Memory B cell (primary cell): Measurements from ENCODE around the gene PRX.
A peak's percentile ranks its signal among the peaks of the same experiment; 100 is the strongest.

Experiments used
- ATAC-seq: fragments of 150-1000 bp; cut with Tn5 transposase; 2 replicates; pipeline ENCODE4 v1.10.0; 2021; ENCODE audit warnings: low read depth, mild to moderate bottlenecking, moderate library complexity
- DNase-seq, 2 donors: peaks; one replicate each; pipeline ENCODE4 v3.0.0; 2022; ENCODE audit warnings: low spot score in 2 of 2
- H3K27ac Mint-ChIP-seq: one replicate; pipeline ENCODE4 v1.8.0; 2022; ENCODE audit warnings: mild to moderate bottlenecking, moderate library complexity, mixed read lengths
- H3K27me3 Mint-ChIP-seq: one replicate; pipeline ENCODE4 v1.8.0; 2022; ENCODE audit warnings: mixed read lengths
- H3K36me3 Mint-ChIP-seq: one replicate; pipeline ENCODE4 v1.8.0; 2022; ENCODE audit warnings: mild to moderate bottlenecking, mixed read lengths
- H3K4me1 Mint-ChIP-seq: one replicate; pipeline ENCODE4 v1.8.0; 2022; ENCODE audit warnings: mixed read lengths
- H3K4me3 Mint-ChIP-seq: one replicate; pipeline ENCODE4 v1.8.0; 2022; ENCODE audit warnings: mild to moderate bottlenecking, moderate library complexity, mixed read lengths
- H3K9me3 Mint-ChIP-seq: one replicate; pipeline ENCODE4 v1.8.0; 2022; ENCODE audit warnings: mixed read lengths

The PRX gene

DNA sequence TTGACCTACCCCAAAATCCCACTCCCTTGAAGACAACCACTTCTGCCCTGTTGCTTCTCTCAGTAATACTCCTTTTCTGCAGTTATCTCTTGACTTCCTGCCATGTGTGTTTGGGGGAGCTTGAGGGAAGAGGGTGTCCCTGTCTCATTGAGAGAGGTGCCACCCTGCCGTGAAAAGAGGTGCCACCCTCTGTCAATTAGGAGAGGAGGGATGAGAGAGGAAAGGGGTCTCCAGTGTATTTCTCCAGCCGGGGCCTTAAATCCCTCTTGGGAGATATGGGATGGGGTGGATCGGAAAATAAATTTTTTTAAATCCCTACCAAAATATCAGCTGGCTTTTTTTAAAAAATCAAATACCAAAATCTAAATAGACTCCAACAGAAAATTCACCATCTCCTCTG is 48.2 kb downstream of the PRX start:
- peaks cover 13% of the 10 kb centered on the region for H3K36me3 Mint-ChIP-seq
- H3K4me1 Mint-ChIP-seq = peaks cover 12% of the 10 kb centered on the region
- no peaks in the 10 kb centered on the region for H3K27me3 Mint-ChIP-seq
- H3K4me3 Mint-ChIP-seq = no peak overlapping the region
- ATAC-seq = no peak
- no peaks in the 10 kb centered on the region for H3K9me3 Mint-ChIP-seq
- no peak overlapping the region for H3K27ac Mint-ChIP-seq
- no peak for DNase-seq

DNA sequence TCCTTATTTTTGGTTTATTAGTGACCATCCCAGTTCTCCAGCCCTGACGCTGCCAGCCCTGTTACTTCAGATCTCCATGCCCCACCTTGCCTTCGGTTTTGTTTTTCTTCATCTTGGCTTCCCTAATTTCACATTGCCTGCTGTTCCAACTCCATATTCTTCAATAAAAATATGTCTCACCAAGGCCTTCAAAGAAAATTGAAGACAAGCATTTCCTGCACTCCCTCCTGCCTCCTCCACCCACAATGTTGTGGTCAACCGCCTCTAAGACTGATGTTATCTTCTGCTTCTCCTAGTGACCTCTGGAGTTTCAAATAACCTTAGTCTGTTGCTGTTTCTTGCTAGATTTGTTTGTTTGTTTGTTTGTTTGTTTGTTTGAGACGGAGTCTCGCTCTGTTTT is 50.1 kb downstream of the PRX start:
- DNase-seq (no peak), ATAC-seq (no peak)
- H3K4me1 Mint-ChIP-seq = peaks cover 14% of the 10 kb centered on the region
- no peaks in the 10 kb centered on the region for H3K9me3 Mint-ChIP-seq
- H3K27me3 Mint-ChIP-seq = no peaks in the 10 kb centered on the region
- no peak overlapping the region for H3K4me3 Mint-ChIP-seq
- H3K36me3 Mint-ChIP-seq = peaks cover 15% of the 10 kb centered on the region
- no peak overlapping the region for H3K27ac Mint-ChIP-seq

DNA sequence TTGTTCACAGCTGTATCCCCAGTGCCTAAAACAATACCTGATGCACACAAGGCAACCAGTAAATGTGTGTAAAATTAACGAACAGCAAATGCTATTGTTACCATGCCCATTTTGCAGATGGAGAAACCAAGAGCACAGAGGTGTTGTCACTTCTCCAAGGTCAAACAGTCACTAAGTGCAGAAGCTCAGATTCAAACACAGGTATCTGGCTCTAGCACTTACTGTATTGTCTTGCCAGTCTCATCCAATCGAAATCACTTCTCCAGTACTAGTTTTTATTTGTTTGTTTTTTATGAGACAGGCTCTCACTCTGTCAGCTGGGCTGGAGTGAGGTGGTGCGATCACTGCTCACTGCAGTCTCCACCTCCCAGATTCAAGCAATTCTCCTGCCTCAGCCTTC is 51.0 kb downstream of the PRX start:
- peaks cover 16% of the 10 kb centered on the region for H3K36me3 Mint-ChIP-seq
- H3K27ac Mint-ChIP-seq = no peak overlapping the region
- H3K4me3 Mint-ChIP-seq = no peak overlapping the region
- peaks cover 18% of the 10 kb centered on the region for H3K4me1 Mint-ChIP-seq
- no peaks in the 10 kb centered on the region for H3K9me3 Mint-ChIP-seq
- no peak for DNase-seq
- ATAC-seq = no peak
- H3K27me3 Mint-ChIP-seq = no peaks in the 10 kb centered on the region

DNA sequence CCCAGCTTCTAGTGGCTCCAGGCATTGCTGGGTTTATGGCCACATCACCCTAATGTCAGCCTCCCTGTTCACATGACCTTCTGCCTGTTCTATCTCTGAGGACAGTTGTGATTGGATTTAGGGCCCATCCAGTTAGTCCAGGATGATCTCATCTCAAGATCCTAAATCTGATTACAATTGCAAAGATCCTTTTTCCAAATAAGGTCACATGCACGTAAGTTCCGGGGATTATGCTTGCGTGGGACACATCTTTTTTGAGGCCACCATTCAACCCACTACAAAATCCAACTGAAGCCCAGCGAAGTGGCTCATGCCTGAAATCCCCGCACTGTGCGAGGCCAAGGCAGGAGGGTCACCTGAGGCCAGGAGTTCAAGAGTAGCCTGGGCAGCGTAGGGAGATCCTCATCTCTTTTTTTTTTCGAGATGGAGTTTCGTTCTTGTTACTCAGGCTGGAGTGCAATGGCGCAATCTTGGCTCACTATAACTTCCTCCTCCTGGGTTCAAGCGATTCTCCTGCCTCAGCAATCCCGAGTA is 52.4 kb downstream of the PRX start:
- no peak overlapping the region for H3K4me3 Mint-ChIP-seq
- H3K9me3 Mint-ChIP-seq = no peaks in the 10 kb centered on the region
- no peak overlapping the region for H3K27ac Mint-ChIP-seq
- DNase-seq (no peak), ATAC-seq (no peak)
- no peaks in the 10 kb centered on the region for H3K27me3 Mint-ChIP-seq
- H3K36me3 Mint-ChIP-seq = peaks cover 18% of the 10 kb centered on the region
- peaks cover 26% of the 10 kb centered on the region for H3K4me1 Mint-ChIP-seq

DNA sequence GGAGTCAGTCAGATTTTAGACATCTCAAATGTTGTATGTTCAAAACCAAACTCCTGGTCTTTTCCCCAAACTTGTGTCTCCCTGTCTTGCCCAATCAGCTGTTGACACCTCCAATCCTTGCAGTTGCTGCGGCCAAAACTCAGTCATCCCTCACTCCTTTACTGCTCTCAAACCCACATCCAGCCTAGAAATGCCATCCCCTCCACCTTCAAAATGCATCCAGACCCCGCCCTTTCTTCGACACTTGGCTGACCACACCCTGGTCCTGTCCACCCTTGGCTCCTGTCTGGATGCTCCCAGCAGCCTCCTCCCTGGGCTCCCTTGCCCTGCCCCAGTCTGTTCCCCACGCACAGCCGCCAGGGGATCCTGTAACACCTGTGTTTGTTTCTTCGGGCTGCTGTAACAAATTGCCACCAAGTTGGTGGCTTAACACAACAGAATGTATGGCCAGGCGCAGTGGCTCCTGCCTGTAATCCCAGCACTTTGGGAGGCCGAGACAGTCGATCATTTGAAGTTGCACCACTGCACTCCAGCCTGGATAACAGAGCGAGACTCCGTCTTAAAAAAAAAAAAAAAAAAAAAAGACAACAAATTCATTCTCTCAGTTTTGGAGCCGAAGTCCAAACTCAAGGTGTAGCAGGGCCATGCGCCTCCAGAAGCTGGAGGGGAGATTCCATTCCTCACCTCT is 53.0 kb downstream of the PRX start:
- Mint-ChIP-seq H3K27ac (no peak overlapping the region), H3K9me3 (no peaks in the 10 kb centered on the region), H3K4me3 (no peak overlapping the region), H3K4me1 (peaks cover 28% of the 10 kb centered on the region), H3K27me3 (no peaks in the 10 kb centered on the region), H3K36me3 (peaks cover 18% of the 10 kb centered on the region)
- no peak for ATAC-seq
- DNase-seq = no peak

DNA sequence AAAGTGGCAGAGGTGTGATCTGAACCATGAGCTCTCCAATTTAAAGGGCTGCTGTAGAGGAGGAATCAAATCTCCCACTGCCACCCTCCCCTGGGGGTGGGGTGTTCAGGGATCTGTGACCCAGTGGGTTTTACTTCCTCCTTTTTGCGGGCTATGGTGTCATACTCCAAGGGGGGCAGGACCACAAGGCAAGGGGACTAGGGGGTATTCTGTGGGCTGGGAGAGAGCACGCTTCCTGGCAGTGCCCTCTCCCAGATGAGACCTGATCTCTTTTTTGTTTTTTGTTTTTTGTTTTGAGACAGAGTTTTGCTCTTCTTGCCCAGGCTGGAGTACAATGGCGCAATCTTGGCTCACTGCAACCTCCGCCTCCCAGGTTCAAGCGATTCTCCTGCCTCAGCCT is 54.4 kb downstream of the PRX start:
- Mint-ChIP-seq H3K4me1 (peaks cover 26% of the 10 kb centered on the region), H3K27ac (no peak overlapping the region), H3K4me3 (peak overlapping the region; percentile 24), H3K27me3 (no peaks in the 10 kb centered on the region), H3K36me3 (peaks cover 20% of the 10 kb centered on the region), H3K9me3 (no peaks in the 10 kb centered on the region)
- DNase-seq (peak; percentile 25 to 53), ATAC-seq (peak; percentile 99)

DNA sequence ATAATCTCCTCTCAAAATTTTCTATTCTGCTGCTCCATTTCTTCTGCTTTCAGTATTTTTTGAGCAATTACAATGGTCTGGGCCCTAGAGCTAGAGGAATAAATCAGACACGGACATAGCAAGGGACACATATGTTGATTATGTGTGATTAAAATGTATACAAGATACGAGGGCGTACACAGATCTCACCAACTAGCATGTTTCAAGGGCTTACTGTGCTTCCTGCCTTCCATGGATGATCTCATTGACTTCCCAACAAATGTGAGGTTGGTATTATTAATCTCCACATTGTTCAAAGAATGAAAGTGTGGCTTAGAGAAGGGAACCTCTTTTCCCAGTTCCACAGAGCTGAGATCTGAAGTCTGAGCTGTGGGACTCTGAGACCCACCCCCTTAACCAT is 55.5 kb downstream of the PRX start:
- no peaks in the 10 kb centered on the region for H3K27me3 Mint-ChIP-seq
- H3K27ac Mint-ChIP-seq = no peak overlapping the region
- no peak for ATAC-seq
- peaks cover 22% of the 10 kb centered on the region for H3K4me1 Mint-ChIP-seq
- DNase-seq = no peak
- H3K36me3 Mint-ChIP-seq = peaks cover 17% of the 10 kb centered on the region
- no peaks in the 10 kb centered on the region for H3K9me3 Mint-ChIP-seq
- H3K4me3 Mint-ChIP-seq = no peak overlapping the region

DNA sequence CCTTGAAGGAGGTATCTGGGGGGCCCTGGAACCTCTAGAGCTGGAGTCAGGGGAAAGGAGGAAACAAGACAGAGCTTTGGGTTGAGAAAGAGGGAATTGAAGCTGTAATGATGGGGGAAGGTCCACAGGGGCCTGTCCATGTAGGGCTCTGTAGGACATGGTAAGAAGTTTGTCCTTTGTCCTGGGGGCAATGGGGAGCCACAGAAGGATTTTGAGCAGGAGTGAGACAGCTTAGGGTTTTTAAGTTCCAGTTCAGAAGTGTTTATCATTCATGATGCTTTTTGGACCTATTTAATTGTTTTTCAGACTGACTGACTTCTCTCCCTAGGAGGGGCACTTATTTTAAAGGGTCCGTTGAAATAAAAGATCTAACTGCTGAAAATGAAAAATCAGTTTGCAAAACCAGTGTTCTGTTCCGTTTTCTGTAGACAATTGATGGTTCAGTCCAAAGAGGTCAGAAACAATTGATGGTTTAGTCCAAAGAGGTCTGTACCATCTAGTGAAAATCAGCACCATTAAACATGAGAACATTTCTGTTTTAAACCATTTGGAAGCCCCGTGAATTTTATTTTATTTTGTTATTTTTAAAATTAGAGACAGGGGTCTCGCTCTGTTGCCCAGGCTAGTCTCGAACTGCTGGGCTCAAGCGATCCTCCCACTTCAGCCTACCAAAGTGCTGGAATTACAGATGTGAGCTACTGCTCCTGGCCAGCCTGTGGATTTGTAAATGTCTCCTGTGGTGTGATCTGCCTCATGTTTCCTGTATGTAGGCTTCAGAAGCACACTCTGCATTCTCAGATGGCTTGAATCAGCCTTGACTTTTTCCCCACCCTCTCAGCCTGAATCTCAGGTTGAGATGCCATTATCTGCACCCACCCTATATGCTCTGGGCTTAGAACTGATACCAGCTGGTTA is 56.2 kb downstream of the PRX start:
- ATAC-seq (no peak), DNase-seq (no peak)
- Mint-ChIP-seq H3K36me3 (peaks cover 12% of the 10 kb centered on the region), H3K4me1 (peaks cover 22% of the 10 kb centered on the region), H3K4me3 (no peak overlapping the region), H3K27ac (no peak overlapping the region), H3K27me3 (no peaks in the 10 kb centered on the region), H3K9me3 (no peaks in the 10 kb centered on the region)

DNA sequence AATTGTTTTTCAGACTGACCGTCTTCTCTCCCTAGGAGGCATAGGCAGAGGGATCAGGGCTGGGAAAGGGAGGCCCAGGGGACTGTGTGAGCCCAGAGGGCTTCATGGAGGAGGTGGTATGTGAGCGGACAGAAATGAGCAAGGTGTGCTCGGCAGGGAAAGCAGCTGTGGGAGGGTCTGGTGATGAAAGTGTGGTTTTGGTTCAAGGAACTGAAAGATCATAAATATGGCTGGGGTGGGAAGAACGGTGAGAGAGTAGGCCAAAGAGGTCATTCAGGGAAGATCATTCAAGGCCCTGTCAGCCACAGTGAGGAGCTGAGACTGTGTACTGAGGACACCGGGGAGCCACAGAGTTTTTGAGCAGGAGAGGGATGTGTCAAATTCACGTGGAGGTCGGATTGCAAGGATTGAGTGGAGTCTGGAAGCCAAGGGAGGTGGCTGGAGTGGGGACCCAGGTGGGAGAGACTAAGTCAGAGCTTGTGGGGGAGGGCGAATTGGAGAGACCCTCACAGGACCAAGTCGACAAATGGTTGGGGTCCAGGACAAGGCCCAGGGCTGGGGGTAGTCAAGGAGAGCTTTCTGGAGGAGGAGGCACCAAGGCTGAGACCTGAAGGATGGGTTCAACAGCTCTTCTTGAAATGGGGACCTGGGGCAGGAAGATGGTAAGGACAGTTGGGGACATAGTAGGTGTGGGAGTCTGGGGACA is 57.0 kb downstream of the PRX start:
- Mint-ChIP-seq H3K27ac (peak overlapping the region; percentile 26), H3K36me3 (peaks cover 15% of the 10 kb centered on the region), H3K9me3 (no peaks in the 10 kb centered on the region), H3K4me3 (no peak overlapping the region), H3K27me3 (no peaks in the 10 kb centered on the region), H3K4me1 (peaks cover 20% of the 10 kb centered on the region)
- ATAC-seq (no peak), DNase-seq (no peak)

DNA sequence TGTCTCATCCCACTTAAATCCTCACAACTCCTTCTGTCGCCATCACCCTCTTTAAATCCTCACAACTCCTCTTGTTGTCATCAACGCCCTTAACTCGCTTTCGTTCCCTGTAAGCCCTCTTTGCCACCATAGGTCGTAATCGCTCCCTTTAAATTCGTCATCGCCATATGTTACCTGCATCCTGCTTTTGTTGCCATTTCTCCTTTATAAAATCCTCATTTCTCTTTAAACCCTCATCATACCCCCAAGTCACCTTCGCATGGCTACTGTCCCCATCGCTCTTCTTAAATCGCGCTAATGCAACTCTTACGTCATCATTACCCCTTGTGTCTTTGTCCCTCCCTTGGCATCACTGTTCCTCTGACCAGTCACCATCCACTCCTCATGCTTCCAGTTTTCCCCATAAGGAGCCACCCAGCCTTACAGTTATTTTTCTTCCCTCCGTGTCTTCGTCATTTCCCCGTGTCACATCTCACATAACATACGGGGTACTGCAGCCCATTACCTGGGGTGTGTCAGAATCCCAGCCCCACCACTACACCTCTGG is 64.1 kb downstream of the PRX start:
- peak overlapping the region; percentile 73 for H3K27ac Mint-ChIP-seq
- peaks cover 14% of the 10 kb centered on the region for H3K4me1 Mint-ChIP-seq
- no peak for ATAC-seq
- no peak for DNase-seq
- H3K4me3 Mint-ChIP-seq = peak overlapping the region; percentile 85
- peaks cover 4% of the 10 kb centered on the region for H3K36me3 Mint-ChIP-seq
- H3K9me3 Mint-ChIP-seq = no peaks in the 10 kb centered on the region
- H3K27me3 Mint-ChIP-seq = no peaks in the 10 kb centered on the region

DNA sequence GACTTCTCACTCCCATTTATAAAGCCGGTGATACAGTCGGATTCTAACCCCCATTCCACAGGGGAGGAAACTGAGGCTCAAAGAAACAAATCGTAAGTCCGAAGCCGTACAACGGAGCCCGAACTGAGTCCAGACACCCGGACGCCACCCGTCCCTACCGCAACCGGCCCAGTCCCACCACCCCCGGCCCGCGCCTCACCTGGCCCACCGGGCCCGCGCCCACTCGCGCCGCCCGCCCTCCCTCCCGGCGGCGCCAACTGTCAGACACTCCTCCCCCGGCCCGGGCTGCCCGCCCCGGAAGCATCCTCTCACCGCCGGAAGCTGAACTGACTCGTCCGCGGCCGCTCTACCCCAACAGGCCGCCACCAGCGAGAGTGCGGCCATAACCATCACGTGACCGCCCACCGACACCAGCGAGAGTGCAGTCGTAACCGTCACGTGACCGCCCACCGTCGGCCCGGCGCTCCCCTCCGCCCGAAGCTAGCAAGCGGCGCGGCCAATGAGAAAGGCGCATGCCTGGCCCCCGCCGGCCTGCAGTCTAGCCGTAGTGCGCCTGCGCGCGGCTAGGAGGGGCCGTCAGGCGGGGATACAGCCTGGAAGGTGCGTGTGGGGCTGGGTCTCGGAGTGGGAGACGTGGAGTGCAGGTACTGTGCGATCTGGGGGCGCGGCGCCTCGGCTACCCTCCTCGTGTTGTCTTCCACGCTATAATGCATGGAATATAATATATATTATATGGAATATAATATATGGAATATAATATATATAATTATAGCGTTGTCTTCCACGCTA is 64.9 kb downstream of the PRX start, which contains the start of the genes C19orf47 and PLD3:
Gene C19orf47 (minus strand): TSS at position 273 of the 789 bp plus-strand sequence. CDS start 6,540 bp downstream, outside the sequence.
Gene PLD3 (plus strand): TSS at position 571 of the 789 bp plus-strand sequence. CDS start 17,789 bp downstream, outside the sequence.
- Mint-ChIP-seq H3K9me3 (no peaks in the 10 kb centered on the region), H3K36me3 (peaks cover 4% of the 10 kb centered on the region), H3K4me3 (peak within 1 kb of the TSS; percentile 85), H3K27ac (peak within 1 kb of the TSS; percentile 73), H3K27me3 (no peaks in the 10 kb centered on the region), H3K4me1 (peaks cover 16% of the 10 kb centered on the region)
- peak; percentile 95 for ATAC-seq
- peak; percentile 91 to 96 for DNase-seq

DNA sequence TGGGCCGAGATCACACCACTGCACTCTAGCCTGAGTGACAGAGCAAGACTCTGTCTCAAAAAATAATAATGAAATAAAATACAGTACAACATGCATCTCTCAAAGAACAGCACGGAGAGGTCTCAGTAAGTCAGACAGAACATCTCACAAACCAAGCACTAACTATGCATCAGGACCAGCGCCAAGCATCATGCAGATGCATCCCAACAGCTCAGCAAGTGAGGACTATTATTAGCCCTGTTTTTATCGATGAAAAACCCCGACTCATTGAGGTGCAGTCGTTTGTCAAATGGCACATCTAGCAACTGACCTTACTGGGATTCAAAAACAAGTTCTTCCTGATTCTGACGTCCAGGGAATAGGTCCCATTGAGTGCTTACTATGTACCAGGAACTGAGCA is 68.8 kb downstream of the PRX start:
- Mint-ChIP-seq H3K27me3 (no peaks in the 10 kb centered on the region), H3K4me1 (peaks cover 18% of the 10 kb centered on the region), H3K4me3 (no peak overlapping the region), H3K36me3 (peaks cover 3% of the 10 kb centered on the region), H3K9me3 (no peaks in the 10 kb centered on the region), H3K27ac (no peak overlapping the region)
- ATAC-seq = no peak
- no peak for DNase-seq
